ENCODE measurements around the gene CHKA. TPM values are rescaled to one million over a fixed set of nuclear protein-coding genes. Genes with fewer than 3 reads are reported as not detected.

CHKA gene
- polyA plus RNA-seq, result 100 to 1,000 TPM in 3 of 4 donors, 10 to 100 TPM in 1; 31.5 to 180 (median 139) TPM
- long read RNA-seq, donor 1, transcript CHKA-201 (12 exons, 2,530 nt), result major isoform, 17 of 18 reads
- long read RNA-seq, donor 1, partial matches to known transcripts, result 0 of 18 reads
- long read RNA-seq, donor 1, other reads (novel, unspliced or antisense), result 0 of 18 reads
- long read RNA-seq, donor 2, partial matches to known transcripts, result 0 of 4 reads
- long read RNA-seq, donor 2, other reads (novel, unspliced or antisense), result 0 of 4 reads
- long read RNA-seq, donor 3, partial matches to known transcripts, result 5 of 8 reads
- long read RNA-seq, donor 3, other reads (novel, unspliced or antisense), result 0 of 8 reads
- long read RNA-seq, donor 4, result 0 reads
- long read RNA-seq, donor 5, partial matches to known transcripts, result 0 of 3 reads
- long read RNA-seq, donor 5, other reads (novel, unspliced or antisense), result 0 of 3 reads
- long read RNA-seq, donor 6, partial matches to known transcripts, result 0 of 4 reads
- long read RNA-seq, donor 6, other reads (novel, unspliced or antisense), result 0 of 4 reads
- long read RNA-seq, donor 7, result 0 reads
- long read RNA-seq, donor 8, result 0 reads
- long read RNA-seq, donor 9, partial matches to known transcripts, result 14 of 15 reads
- long read RNA-seq, donor 9, other reads (novel, unspliced or antisense), result 0 of 15 reads
- long read RNA-seq, donor 10, transcript CHKA-201 (12 exons, 2,530 nt), result major isoform, 7 of 7 reads
- long read RNA-seq, donor 10, partial matches to known transcripts, result 0 of 7 reads
- long read RNA-seq, donor 10, other reads (novel, unspliced or antisense), result 0 of 7 reads

GRCh38 chr11:68121067-68121899 is at the start of gene CHKA:
Gene CHKA, minus strand, starts transcription at chr11:68121388. Its CDS starts 211 bp downstream, at chr11:68121177.
- FAIRE-seq (no peak), DNase-seq (peak; percentile 92 to 98)
- Histone ChIP-seq H3K9me3 (ENCODE audit: control insufficient read depth in 2 of 2, insufficient read depth in 1 of 2, low read depth in 1 of 2, low read length in 1 of 2) (no peaks in the 10 kb centered on the region), H3K4me1 (ENCODE audit: control insufficient read depth in 3 of 3, insufficient read depth in 2 of 3, low read depth in 1 of 3, low read length in 2 of 3) (peaks cover 0 to 53% (median 2%) of the 10 kb centered on the region in 3 donors), H3K27me3 (ENCODE audit: control insufficient read depth in 3 of 3, insufficient read depth in 3 of 3, low read length in 3 of 3) (no peaks in the 10 kb centered on the region), H3K27ac (ENCODE audit: low read depth in 1 of 3, low read length in 2 of 3) (peak within 1 kb of the TSS; percentile 94 to 99 (median 98)), H3K36me3 (ENCODE audit: control insufficient read depth in 3 of 3, insufficient read depth in 2 of 3, low read depth in 1 of 3, low read length in 3 of 3) (peaks cover 0 to 16% (median 0%) of the 10 kb centered on the region in 3 donors), H3K4me3 (ENCODE audit: low read depth in 1 of 3, low read length in 3 of 3) (peak within 1 kb of the TSS; percentile 77 to 97 (median 78))
- 0 to 1% (median 1%) methylated on average over 42 to 107 of the region's 107 CpGs for WGBS, 3 donors

- no peak for DNase-seq
- Histone ChIP-seq H3K4me3 (ENCODE audit: low read depth in 1 of 3, low read length in 3 of 3) (no peak overlapping the region), H3K4me1 (ENCODE audit: control insufficient read depth in 3 of 3, insufficient read depth in 2 of 3, low read depth in 1 of 3, low read length in 2 of 3) (no peaks in the 10 kb centered on the region), H3K27me3 (ENCODE audit: control insufficient read depth in 3 of 3, insufficient read depth in 3 of 3, low read length in 3 of 3) (no peaks in the 10 kb centered on the region), H3K9me3 (ENCODE audit: control insufficient read depth in 2 of 2, insufficient read depth in 1 of 2, low read depth in 1 of 2, low read length in 1 of 2) (no peaks in the 10 kb centered on the region), H3K36me3 (ENCODE audit: control insufficient read depth in 3 of 3, insufficient read depth in 2 of 3, low read depth in 1 of 3, low read length in 3 of 3) (peaks cover 13 to 58% (median 18%) of the 10 kb centered on the region in 3 donors), H3K27ac (ENCODE audit: low read depth in 1 of 3, low read length in 2 of 3) (no peak overlapping the region)
- no peak for FAIRE-seq
Measured at GRCh38 chr11:68169442-68169841, 48.3 kb upstream of the CHKA start.

GRCh38 chr11:68168694-68169093 is 47.5 kb upstream of the CHKA start:
- Histone ChIP-seq H3K36me3 (ENCODE audit: control insufficient read depth in 3 of 3, insufficient read depth in 2 of 3, low read depth in 1 of 3, low read length in 3 of 3) (peaks cover 13 to 59% (median 18%) of the 10 kb centered on the region in 3 donors), H3K4me3 (ENCODE audit: low read depth in 1 of 3, low read length in 3 of 3) (no peak overlapping the region), H3K9me3 (ENCODE audit: control insufficient read depth in 2 of 2, insufficient read depth in 1 of 2, low read depth in 1 of 2, low read length in 1 of 2) (no peaks in the 10 kb centered on the region), H3K27ac (ENCODE audit: low read depth in 1 of 3, low read length in 2 of 3) (no peak overlapping the region), H3K27me3 (ENCODE audit: control insufficient read depth in 3 of 3, insufficient read depth in 3 of 3, low read length in 3 of 3) (no peaks in the 10 kb centered on the region), H3K4me1 (ENCODE audit: control insufficient read depth in 3 of 3, insufficient read depth in 2 of 3, low read depth in 1 of 3, low read length in 2 of 3) (no peaks in the 10 kb centered on the region)
- 96 to 99% (median 96%) methylated on average over 5 of the region's 5 CpGs for WGBS, 3 donors
- no peak for FAIRE-seq
- no peak for DNase-seq

GRCh38 chr11:68167474-68167873 is 46.3 kb upstream of the CHKA start:
- no peak overlapping the region for H3K4me3 ChIP-seq (ENCODE audit: low read depth in 1 of 3, low read length in 3 of 3)
- WGBS, 3 donors, result 90 to 94% (median 93%) methylated on average over 6 of the region's 6 CpGs

GRCh38 chr11:68166969-68167368 is 45.8 kb upstream of the CHKA start:
- no peak overlapping the region for H3K27ac ChIP-seq (ENCODE audit: low read depth in 1 of 3, low read length in 2 of 3)
- DNase-seq (no peak), FAIRE-seq (no peak)
- H3K4me1 ChIP-seq (ENCODE audit: control insufficient read depth in 3 of 3, insufficient read depth in 2 of 3, low read depth in 1 of 3, low read length in 2 of 3), result no peaks in the 10 kb centered on the region
- peaks cover 10 to 53% (median 17%) of the 10 kb centered on the region in 3 donors for H3K36me3 ChIP-seq (ENCODE audit: control insufficient read depth in 3 of 3, insufficient read depth in 2 of 3, low read depth in 1 of 3, low read length in 3 of 3)
- 56 to 74% (median 69%) methylated on average over 4 of the region's 4 CpGs for WGBS, 3 donors
- no peaks in the 10 kb centered on the region for H3K9me3 ChIP-seq (ENCODE audit: control insufficient read depth in 2 of 2, insufficient read depth in 1 of 2, low read depth in 1 of 2, low read length in 1 of 2)
- no peak overlapping the region for H3K4me3 ChIP-seq (ENCODE audit: low read depth in 1 of 3, low read length in 3 of 3)
- H3K27me3 ChIP-seq (ENCODE audit: control insufficient read depth in 3 of 3, insufficient read depth in 3 of 3, low read length in 3 of 3), result no peaks in the 10 kb centered on the region

More at GRCh38 chr11:68167474-68167873, 46.3 kb upstream of the CHKA start:
- no peak for DNase-seq
- no peaks in the 10 kb centered on the region for H3K27me3 ChIP-seq (ENCODE audit: control insufficient read depth in 3 of 3, insufficient read depth in 3 of 3, low read length in 3 of 3)
- H3K36me3 ChIP-seq (ENCODE audit: control insufficient read depth in 3 of 3, insufficient read depth in 2 of 3, low read depth in 1 of 3, low read length in 3 of 3), result peaks cover 10 to 58% (median 17%) of the 10 kb centered on the region in 3 donors
- H3K27ac ChIP-seq (ENCODE audit: low read depth in 1 of 3, low read length in 2 of 3), result no peak overlapping the region
- no peaks in the 10 kb centered on the region for H3K4me1 ChIP-seq (ENCODE audit: control insufficient read depth in 3 of 3, insufficient read depth in 2 of 3, low read depth in 1 of 3, low read length in 2 of 3)
- no peaks in the 10 kb centered on the region for H3K9me3 ChIP-seq (ENCODE audit: control insufficient read depth in 2 of 2, insufficient read depth in 1 of 2, low read depth in 1 of 2, low read length in 1 of 2)
- FAIRE-seq, result no peak

- Histone ChIP-seq H3K9me3 (ENCODE audit: control insufficient read depth in 2 of 2, insufficient read depth in 1 of 2, low read depth in 1 of 2, low read length in 1 of 2) (no peaks in the 10 kb centered on the region), H3K27me3 (ENCODE audit: control insufficient read depth in 3 of 3, insufficient read depth in 3 of 3, low read length in 3 of 3) (no peaks in the 10 kb centered on the region), H3K36me3 (ENCODE audit: control insufficient read depth in 3 of 3, insufficient read depth in 2 of 3, low read depth in 1 of 3, low read length in 3 of 3) (peaks cover 13 to 53% (median 14%) of the 10 kb centered on the region in 3 donors), H3K4me1 (ENCODE audit: control insufficient read depth in 3 of 3, insufficient read depth in 2 of 3, low read depth in 1 of 3, low read length in 2 of 3) (no peaks in the 10 kb centered on the region), H3K4me3 (ENCODE audit: low read depth in 1 of 3, low read length in 3 of 3) (no peak overlapping the region), H3K27ac (ENCODE audit: low read depth in 1 of 3, low read length in 2 of 3) (no peak overlapping the region)
- FAIRE-seq, result no peak
- DNase-seq, result no peak
- 31 to 73% (median 43%) methylated on average over 4 of the region's 4 CpGs for WGBS, 3 donors
Measured at GRCh38 chr11:68165601-68166000, 44.4 kb upstream of the CHKA start.

GRCh38 chr11:68164437-68164836 is 43.2 kb upstream of the CHKA start:
- no peak overlapping the region for H3K4me3 ChIP-seq (ENCODE audit: low read depth in 1 of 3, low read length in 3 of 3)
- no peak for FAIRE-seq
- H3K27me3 ChIP-seq (ENCODE audit: control insufficient read depth in 3 of 3, insufficient read depth in 3 of 3, low read length in 3 of 3), result no peaks in the 10 kb centered on the region
- H3K27ac ChIP-seq (ENCODE audit: low read depth in 1 of 3, low read length in 2 of 3), result no peak overlapping the region
- no peaks in the 10 kb centered on the region for H3K4me1 ChIP-seq (ENCODE audit: control insufficient read depth in 3 of 3, insufficient read depth in 2 of 3, low read depth in 1 of 3, low read length in 2 of 3)
- H3K9me3 ChIP-seq (ENCODE audit: control insufficient read depth in 2 of 2, insufficient read depth in 1 of 2, low read depth in 1 of 2, low read length in 1 of 2), result no peaks in the 10 kb centered on the region
- 93 to 96% (median 94%) methylated on average over 2 of the region's 2 CpGs for WGBS, 3 donors
- no peak for DNase-seq
- peaks cover 5 to 44% (median 10%) of the 10 kb centered on the region in 3 donors for H3K36me3 ChIP-seq (ENCODE audit: control insufficient read depth in 3 of 3, insufficient read depth in 2 of 3, low read depth in 1 of 3, low read length in 3 of 3)

GRCh38 chr11:68163691-68164090 is 42.5 kb upstream of the CHKA start:
- DNase-seq, result no peak
- Histone ChIP-seq H3K27ac (ENCODE audit: low read depth in 1 of 3, low read length in 2 of 3) (no peak overlapping the region), H3K27me3 (ENCODE audit: control insufficient read depth in 3 of 3, insufficient read depth in 3 of 3, low read length in 3 of 3) (no peaks in the 10 kb centered on the region), H3K36me3 (ENCODE audit: control insufficient read depth in 3 of 3, insufficient read depth in 2 of 3, low read depth in 1 of 3, low read length in 3 of 3) (peaks cover 5 to 43% (median 7%) of the 10 kb centered on the region in 3 donors), H3K4me1 (ENCODE audit: control insufficient read depth in 3 of 3, insufficient read depth in 2 of 3, low read depth in 1 of 3, low read length in 2 of 3) (no peaks in the 10 kb centered on the region), H3K9me3 (ENCODE audit: control insufficient read depth in 2 of 2, insufficient read depth in 1 of 2, low read depth in 1 of 2, low read length in 1 of 2) (no peaks in the 10 kb centered on the region), H3K4me3 (ENCODE audit: low read depth in 1 of 3, low read length in 3 of 3) (no peak overlapping the region)
- 85 to 89% (median 85%) methylated on average over 11 of the region's 11 CpGs for WGBS, 3 donors
- FAIRE-seq, result no peak

Data from small intestine (tissue), 16 donors.